ENCODE results near the gene GRAMD1A. TPM values are rescaled to one million over a fixed set of nuclear protein-coding genes. Genes with fewer than 3 reads are reported as not detected.
"Not testable (repeated sequence)": the region's sequence is repeated elsewhere in the genome, so short reads cannot be mapped to it uniquely, and the experiment has no call there.

GRAMD1A gene
- total RNA-seq, 1 donor from 2014 or later: 32.9 TPM

DNA sequence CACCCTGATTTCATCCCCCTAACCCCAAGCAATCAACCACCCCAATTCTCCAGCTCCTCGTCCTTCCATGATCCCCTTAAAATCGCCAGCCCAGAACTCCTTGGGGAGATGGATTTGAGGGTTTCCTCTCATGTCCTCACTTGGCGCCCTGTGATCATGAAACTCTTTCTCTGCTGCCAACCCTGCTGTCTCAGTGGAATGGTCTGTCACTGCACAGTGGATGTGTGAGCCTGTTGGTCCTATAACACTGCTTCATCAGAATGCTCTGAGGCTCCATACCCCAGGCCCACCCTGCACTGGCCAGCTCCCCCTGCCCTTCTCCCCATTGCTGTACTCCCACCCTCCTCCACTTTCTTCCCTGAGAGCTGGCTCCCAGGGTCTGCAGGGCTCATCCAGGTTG, 23.5 kb upstream of the GRAMD1A start:
- DNase-seq (ENCODE audit: low read depth in 2 of 2): no peak

DNA sequence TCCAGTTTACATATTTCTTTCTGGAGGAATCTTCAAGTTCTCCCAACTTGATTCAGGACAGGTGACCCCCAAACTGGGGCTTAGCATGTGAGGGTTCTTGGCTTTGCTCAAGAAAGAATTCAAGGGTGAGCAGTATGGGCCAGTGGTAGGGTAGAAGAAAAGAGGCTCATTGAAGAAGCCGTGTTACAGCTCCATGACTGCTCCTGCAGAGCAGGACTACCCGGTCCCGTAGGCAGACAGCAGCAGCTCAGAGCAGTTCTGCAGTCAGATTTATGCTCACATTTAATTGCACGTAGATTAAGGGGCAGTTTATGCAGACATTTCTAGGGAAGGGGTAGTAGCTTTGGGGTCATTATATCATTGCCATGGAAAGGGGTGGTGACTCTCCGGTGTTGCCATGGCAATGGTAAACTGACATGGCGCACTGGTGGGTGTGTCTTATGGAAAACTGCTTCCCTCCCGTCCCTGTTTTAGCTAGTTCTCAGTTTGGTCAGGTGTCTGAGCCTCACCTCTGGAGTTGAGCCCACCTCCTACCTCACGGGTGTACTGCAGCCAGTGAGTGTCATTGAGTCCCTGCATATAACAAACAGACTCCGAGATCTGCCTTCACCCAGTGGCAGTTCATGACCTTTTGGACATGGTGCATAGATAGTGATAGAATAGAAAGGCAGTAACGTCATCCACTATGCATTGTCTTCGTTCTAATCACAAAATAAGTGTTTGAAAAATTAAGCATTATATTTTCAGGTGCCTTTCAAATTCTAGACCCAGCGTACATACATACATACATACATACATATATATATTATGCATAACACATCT, 20.1 kb upstream of the GRAMD1A start:
- DNase-seq (ENCODE audit: low read depth in 2 of 2): no peak

DNA sequence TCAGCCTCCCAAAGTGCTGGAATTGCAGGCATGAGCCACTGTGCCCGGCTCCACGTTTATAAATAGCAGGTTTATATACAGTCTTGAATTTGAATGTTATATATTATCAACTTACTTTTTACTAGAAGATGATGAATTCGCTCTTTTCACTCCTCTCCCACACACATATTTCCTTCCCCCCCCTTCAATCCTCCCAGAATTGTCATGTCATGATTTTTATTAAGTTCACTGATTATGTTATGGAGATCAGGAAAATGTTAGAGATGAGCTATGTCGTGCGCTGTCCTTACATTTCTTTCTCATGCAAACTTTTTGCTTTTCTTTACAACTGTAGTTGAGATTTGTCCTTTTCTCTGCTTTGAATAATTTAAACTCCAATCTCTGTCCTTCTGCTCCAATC, 17.8 kb upstream of the GRAMD1A start:
- DNase-seq (ENCODE audit: low read depth in 2 of 2): no peak

DNA sequence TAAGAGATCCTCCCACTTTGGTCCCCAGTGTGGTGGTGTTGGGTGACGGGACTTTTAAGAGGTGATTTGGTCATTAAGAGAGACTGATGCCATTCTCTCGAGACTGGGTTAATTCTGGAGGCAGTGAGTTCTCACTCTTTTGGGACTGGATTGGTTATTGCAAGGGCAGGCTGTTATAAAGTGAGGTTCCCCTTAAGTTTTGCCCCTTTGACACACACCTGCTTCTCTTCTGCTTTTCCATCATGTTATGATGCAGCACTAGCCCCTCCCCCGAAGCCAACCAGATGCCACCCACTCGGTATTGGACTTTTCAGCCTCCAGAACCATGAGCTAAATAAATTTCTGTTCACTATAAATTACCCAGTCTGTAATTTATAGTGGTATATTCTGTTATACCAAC, 16.3 kb upstream of the GRAMD1A start:
- no peak for DNase-seq (ENCODE audit: low read depth in 2 of 2)

DNA sequence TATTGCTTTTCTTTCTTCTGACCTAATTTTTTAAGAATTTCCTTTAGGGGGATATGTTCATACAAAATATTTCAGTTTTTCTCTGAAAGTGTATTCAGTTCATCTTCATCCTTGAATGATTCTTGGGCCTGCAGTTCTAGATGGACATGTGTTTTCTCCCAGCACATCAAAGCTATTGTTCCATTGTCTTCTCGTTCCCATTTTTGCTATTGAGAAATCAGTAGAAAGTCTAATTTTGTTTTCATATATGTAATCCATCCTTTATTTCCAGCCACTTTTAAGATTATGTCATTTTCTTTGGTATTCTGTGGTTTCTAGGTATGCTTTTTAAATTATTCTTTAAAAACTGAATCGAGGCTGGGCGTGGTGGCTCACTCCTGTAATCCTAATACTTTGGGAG, 15.8 kb upstream of the GRAMD1A start:
- no peak for DNase-seq (ENCODE audit: low read depth in 2 of 2)

DNA sequence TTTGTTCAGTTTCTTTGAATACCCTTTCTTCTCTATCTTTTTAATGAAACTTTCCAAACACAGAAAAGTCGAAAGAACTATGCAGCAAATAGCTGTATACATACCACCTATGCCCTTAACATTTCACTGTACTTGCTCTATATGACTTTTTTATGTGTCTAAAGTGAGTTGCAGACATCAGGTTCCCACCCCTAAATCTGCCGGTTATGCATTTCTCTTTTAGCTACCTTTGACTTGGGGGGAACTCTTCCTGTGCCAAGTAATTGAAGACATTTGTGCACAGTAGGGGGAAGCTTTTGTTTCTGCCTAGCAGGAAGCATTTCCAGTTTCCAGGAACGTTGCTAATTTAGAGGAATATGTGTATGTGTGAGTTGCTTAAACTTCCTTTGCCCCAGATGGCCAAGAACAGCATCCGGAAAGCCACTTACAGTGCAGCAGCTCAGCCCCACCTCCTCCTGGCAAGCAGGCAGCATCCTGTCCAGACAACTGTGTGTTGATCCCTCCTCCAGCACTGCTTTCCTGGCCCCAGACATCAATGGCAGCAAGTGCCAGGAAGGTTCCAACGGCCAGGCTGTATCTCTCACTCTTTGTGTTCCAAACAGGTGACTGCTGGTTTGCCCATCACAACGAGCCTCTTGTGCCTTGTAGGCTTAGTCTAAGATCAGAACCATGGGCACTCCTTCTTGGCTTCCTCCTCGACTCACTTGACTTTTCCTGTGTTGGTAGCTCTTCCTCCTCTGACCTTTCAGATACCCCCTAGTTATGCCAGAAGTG, 14.7 kb upstream of the GRAMD1A start:
- DNase-seq (ENCODE audit: low read depth in 2 of 2): peak; percentile 41 to 86

DNA sequence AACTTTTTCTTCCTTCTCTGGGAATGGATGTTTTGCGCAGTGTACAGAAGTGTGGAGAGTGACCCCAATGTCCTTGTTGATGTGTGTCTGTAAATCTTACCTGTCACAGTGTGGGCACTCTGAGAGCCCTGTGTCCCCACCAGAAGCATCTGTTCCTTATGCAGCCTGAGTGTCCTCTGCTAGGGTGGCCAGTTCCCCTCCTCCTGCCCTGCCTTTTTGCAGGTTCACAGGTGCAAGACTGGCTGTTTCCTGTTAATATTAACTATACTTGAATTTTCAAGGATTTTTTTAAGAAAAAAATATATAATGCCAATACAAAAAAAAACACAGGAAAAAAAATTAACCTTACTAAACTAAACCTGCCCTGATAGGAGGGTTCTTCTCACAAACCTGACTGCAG, 12.0 kb upstream of the GRAMD1A start:
- DNase-seq (ENCODE audit: low read depth in 2 of 2): no peak

DNA sequence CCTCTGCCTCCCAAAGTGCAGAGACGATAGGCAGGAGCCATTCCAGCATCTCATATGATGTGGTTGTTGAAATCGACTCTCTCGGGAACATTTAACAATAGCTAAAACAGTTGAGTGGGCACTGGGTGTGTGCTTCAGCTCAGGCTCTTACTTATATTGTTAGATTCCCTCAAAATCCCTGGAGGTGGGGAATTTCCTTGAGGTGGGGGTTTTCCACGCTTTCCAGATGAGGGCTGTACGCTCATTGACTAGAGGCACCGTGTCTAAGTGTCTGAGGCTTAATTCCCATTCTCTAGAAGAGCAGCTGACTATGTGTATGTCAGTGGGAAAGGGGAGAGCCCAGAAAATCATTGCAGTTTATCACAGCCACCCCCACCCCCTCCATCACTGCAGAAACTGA, 10.8 kb upstream of the GRAMD1A start:
- DNase-seq (ENCODE audit: low read depth in 2 of 2): no peak

DNA sequence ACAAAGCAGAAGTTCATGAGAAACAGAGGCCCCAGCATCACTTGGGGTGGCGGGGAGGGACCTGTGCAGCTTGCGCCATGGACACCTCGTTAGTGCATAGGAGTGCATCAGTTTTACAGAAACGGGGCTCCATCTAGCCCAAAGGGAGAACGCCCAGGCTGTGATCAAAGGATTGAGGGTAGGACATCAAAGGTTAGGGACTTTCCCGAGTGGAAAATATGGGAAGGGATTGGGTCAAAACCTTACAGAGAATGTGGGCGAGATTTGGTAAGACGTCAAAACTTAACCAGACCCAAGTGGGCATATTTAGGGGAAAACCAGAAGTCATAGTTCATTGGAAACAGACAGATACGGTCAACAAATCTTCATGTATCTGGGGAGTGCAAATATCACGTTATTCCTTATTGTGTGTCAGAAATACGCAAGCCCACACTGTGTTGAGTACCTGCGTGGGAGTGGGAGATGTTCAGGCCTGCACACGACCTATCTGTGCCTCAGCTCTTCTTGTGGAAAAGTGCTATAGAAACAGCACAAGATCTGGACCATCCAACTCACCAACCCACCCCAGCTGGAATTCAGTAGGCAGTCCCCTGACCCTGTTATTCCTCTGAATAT, 9.4 kb upstream of the GRAMD1A start:
- no peak for DNase-seq (ENCODE audit: low read depth in 2 of 2)

DNA sequence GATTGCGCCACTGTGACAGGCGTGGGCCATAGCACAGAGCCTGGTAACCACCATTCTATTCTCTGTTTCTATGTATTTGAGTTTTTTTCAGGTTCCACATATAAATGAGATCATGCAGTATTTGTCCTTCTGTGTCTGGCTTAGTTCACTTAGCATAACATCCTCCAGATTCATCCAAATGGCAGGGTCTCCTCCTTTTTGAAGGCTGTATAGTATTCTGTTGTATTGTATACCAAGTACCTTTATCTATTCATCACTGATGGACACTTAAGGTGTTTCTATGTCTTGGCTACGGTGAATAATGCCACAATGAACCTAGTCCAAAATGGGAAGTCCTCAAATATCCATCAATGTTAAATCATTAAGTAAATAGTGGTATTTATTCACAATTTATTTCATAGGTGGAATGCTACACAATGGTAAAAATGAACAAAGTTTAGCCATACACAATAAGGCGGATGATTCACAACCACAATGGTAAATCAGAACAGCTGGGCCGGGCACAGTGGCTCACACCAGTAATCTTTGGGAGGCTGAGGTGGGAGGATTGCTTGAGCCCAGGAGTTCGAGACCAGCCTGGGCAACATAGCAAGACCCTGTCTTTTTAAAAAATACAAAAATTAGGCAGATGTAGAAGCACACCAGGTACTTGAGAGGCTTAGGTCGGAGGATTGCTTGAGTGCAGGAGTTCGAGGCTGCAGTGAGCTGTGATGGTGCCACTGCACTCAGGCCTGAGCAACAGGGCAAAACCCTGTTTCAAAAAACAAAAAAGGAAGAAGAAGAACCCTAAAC, 8.4 kb upstream of the GRAMD1A start:
- DNase-seq (ENCODE audit: low read depth in 2 of 2): no peak

DNA sequence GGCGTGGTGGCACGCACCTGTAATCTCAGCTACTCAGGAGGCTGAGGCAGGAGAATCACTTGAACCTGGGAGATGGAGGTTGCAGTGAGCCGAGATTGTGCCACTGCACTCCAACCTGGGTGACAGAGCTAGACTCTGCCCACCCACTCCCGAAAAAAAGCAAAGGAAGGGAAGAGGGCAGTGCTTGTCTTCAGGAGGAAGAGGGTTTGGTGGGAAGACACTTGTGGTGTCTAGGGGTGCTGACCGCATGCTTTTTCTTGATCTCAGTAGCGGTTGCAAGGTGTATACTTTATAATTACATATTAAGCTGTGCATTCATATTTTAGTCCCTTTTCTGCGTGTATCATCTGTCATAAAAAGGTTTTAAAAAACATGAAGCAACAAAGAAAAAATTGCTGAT, 7.5 kb upstream of the GRAMD1A start:
- DNase-seq (ENCODE audit: low read depth in 2 of 2): not testable (repeated sequence)

DNA sequence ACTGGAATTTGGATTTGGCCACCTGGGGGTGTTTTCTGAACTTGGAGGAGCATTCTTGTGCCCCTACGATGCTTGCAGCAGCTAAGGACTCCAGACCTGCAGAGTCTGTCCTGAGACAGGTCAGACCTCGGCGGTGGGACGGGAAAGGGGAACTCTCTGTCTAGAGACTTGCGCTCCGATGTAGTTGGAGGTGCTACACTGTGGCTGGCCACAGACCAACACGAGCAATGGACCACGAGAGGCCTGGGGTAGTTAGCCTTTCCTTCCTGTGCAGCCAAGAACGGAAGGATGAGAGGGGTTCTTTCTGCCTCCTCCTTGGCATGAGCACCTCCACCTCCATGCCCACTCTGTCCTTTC, 5.9 kb upstream of the GRAMD1A start:
- no peak for DNase-seq (ENCODE audit: low read depth in 2 of 2)

DNA sequence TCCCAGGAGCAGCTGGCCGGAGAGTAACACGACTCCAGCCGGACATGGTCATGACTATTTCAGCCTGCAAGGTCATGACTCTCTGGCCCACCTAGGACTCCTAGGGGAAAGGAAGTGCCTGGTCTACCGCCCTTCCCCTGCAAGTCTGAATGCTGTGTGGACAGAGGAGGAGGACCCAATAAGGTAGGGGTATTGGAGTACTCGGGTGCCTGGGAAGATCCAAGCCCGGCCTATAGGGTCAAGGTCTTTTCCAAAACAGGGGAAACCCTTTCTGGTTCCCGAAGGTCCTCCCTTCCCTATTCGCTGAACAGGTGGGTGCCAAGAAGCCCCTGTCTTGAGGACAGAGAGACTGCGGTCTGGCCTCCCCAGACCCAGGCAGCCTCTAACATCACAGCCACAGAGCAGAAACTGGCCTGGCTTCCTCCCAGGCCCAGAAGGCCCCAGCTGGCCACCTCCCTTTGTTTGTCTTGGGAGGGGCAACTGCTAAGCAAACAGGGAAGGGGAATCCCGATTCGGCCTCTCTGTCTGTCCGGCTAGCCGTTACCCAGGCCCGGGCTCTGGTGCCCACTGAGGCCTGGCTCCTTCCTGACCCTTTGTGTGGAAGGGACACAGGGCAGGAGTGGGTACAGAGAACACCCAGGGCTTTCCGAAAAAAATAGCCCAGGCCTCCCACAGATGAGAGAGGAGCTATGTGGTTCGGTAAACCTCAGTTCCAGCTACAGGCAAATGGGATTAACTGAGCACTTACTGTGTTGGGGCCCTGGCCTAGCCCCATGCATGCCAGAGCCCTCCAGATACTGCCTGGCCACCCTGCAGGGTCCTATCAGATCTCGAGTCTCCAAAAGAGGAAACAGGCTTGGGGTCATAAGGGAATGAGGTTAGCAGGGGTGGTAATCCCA, 5.2 kb upstream of the GRAMD1A start:
- peak; percentile 68 to 75 for DNase-seq (ENCODE audit: low read depth in 2 of 2)

DNA sequence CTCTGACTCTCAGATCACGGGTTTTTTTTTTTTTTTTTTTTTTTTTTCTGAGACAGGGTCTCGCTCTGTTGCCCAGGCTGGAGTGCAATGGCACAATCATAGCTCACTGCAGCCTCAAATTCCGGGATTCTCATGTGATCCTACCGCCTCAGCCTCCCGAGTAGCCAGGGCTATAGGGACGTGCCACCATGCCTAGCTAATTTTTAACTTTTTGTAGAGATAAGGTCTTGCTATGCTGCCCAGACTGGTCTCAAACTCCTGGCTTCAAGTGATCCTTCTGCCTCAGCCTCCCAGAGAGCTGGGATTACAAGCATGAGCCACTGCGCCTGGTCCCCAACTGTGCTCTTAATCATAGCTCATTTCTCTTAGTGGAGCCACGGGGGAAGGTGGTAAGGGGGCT, 4.6 kb upstream of the GRAMD1A start:
- no peak for DNase-seq (ENCODE audit: low read depth in 2 of 2)

DNA sequence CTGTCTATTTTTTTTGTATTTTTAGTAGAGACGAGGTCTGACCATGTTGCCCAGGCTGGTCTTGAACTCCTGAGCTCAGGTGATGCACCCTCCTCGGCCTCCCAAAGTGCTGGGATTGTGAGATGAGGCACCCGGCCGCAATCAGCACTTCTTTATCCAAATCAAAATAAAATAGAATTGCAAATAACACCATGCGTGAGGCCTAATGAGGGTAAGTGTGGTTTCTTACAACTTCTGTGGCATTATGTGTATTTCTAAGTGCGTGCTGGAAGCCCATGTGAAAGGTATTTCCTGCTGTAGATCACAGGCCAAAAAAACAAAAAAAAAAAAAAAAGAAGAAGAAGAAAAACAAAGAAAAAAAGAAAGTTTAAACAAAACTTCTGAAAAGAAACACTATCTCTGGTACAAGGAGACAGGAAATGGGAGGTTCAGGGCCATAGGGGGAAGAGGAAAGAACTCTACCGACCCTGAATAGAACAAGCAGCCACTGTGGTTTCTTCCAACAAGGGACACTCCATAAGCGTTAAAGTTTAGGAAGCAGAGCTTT, 3.0 kb upstream of the GRAMD1A start:
- peak; percentile 47 to 53 for DNase-seq (ENCODE audit: low read depth in 2 of 2)

DNA sequence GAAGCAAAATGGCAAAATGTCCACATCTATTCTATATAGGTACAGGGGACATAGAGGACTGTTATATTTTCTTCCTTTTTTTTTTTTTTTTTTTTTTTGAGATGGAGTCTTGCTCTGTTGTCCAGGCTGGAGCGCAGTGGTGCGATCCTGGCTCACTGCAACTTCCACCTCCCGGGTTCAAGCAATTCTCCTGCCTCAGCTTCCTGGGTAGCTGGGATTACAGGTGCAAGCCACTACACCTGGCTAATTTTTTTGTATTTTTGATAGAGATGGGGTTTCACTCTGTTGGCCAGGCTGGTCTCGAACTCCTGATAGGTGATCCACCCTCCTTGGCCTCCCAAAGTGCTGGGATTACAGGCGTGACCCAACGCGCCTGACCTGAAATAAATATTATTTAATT, 1.9 kb upstream of the GRAMD1A start:
- DNase-seq (ENCODE audit: low read depth in 2 of 2): not testable (repeated sequence)

DNA sequence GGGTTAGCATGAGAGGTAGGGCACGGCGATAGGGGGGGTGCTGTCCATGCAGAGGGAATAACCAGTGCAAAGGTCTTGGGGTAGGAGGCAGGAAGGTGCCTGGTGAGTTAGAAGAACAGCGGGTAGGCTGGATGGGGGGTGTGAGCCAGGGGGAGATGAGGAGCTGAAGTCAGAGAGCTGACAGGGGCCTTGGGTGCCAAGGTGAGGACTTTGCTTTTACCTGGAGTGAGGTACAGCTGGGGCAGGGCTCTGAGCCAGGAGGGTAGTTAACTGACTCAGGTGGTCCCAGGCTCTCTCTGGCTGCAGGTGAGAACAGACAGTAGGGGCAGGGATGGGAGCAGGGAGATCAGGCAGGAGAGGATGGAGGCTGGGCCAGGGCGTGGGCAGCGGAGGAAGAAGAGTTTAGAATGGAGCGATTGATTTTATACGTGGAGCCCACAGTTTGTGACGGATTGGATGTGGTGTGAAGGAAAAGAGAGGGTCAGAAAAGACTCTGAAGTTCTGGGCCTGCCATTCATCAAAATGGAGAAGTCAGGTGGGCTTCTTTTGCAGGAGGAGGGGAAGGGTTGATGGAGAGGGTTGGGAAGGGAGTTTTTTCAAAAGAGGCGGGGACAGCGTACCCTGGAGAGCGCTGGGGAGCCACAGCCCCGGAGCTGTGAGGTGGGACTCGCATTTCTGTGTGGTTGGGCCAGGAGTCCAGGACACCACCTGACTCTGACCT, 1.2 kb upstream of the GRAMD1A start:
- DNase-seq (ENCODE audit: low read depth in 2 of 2): no peak

DNA sequence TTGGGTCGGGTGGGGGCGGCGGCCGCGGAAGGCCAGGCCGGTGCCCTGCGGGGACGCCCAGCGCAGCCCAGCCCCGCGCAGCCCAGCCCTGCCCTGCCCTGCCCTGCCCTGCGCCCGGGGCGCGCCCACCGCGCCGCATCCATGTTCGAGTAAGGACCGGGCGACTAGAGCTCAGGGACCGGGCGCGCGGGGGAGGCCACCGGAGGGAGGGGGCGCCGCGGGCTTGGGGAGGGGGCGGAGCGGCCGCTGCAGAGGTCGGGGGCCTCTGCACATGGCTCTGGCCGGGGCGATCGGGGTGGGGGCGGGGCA, 169 bp downstream of the GRAMD1A start:
- DNase-seq (ENCODE audit: low read depth in 2 of 2): no peak

DNA sequence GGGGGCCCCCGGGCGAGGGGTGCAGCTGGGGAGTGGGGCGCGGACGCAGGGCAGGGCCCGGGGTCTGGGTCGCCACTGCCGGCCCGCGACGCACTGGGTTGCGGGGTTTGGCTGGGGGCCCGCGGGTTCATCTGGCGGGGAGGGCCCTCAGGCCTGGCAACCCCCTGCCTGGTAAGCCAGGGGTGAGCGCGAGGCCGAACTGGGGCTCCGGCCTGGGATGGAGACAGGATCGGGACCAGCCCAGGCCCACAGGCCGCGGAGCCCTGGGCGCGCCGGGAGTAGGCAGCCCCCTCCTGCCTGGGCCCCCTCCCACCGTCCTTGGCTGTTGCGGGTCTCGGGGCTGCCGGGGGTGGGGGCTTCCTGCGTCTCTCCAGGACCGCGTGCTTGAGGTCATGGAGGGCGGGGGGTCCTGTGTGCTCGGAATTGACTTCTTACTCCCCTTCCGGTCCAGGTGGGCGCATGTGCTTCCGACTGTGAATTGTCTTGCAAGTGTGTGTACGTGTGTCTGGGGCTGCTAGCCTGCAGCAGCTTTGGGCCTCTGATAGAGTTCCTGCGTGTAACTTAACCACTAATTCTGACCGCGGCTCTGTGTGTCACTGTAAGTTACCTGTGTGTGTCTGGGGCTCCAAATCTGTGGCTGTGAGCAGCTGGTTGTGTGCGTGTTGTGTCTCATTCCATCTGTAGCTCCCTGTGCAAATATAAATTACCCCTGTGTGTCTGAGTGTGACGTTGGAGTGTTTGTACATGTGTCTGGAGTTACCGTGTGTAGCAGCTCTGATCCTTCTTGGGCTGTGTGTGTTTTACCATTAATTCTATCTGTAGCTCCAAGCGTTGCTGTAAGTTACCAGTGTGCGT, 751 bp downstream of the GRAMD1A start:
- DNase-seq (ENCODE audit: low read depth in 2 of 2): peak; percentile 33 to 50

All from lung microvascular endothelial cell (primary cell).